NCI-H446 (cell line): Measurements from ENCODE around the gene BRK1.
A peak's percentile ranks its signal among the peaks of the same experiment; 100 is the strongest.
"Not testable (repeated sequence)": the region's sequence is repeated elsewhere in the genome, so short reads cannot be mapped to it uniquely, and the experiment has no call there.

Source experiments
- DNase-seq, 2 experiments: peaks; one replicate each; lab custom pipeline; 2025; lab: John Stamatoyannopoulos, UW

The BRK1 gene

GRCh38 chr3:10145685-10146084 is 30.2 kb downstream of the BRK1 start:
- DNase-seq = no peak

- DNase-seq = no peak
Measured at GRCh38 chr3:10149226-10149625, 33.8 kb downstream of the BRK1 start.

- DNase-seq = no peak
Measured at GRCh38 chr3:10150987-10151386, 35.5 kb downstream of the BRK1 start.

- no peak for DNase-seq
Measured at GRCh38 chr3:10154335-10155122, 39.1 kb downstream of the BRK1 start.

- no peak for DNase-seq
Measured at GRCh38 chr3:10155123-10155472, 39.6 kb downstream of the BRK1 start.

GRCh38 chr3:10155658-10156057 is 40.2 kb downstream of the BRK1 start:
- DNase-seq = no peak

GRCh38 chr3:10157031-10157430 is 41.6 kb downstream of the BRK1 start:
- DNase-seq = no peak

- DNase-seq = not testable (repeated sequence)
Measured at GRCh38 chr3:10158555-10158954, 43.1 kb downstream of the BRK1 start.

GRCh38 chr3:10160346-10160745 is 44.9 kb downstream of the BRK1 start:
- DNase-seq = no peak

- DNase-seq = no peak
Measured at GRCh38 chr3:10160925-10161324, 45.5 kb downstream of the BRK1 start.

- no peak for DNase-seq
Measured at GRCh38 chr3:10162185-10162584, 46.7 kb downstream of the BRK1 start.

GRCh38 chr3:10164201-10164545 is 48.7 kb downstream of the BRK1 start:
- DNase-seq = not testable (repeated sequence)

- DNase-seq = peak in 1 of 2 experiments; percentile 18
Measured at GRCh38 chr3:10164546-10165393, 49.3 kb downstream of the BRK1 start, which contains the start of gene IRAK2. IRAK2 (plus strand) TSS chr3:10164919; CDS start chr3:10164955, 36 bp downstream.

GRCh38 chr3:10166213-10166604 is 50.7 kb downstream of the BRK1 start:
- no peak for DNase-seq

GRCh38 chr3:10169000-10169496 is 53.6 kb downstream of the BRK1 start:
- no peak for DNase-seq

GRCh38 chr3:10170915-10171478 is 55.5 kb downstream of the BRK1 start:
- DNase-seq = no peak

GRCh38 chr3:10173095-10173925 is 57.8 kb downstream of the BRK1 start:
- DNase-seq = no peak

GRCh38 chr3:10173926-10174435 is 58.5 kb downstream of the BRK1 start:
- no peak for DNase-seq

GRCh38 chr3:10175334-10175733 is 59.9 kb downstream of the BRK1 start:
- not testable (repeated sequence) for DNase-seq

GRCh38 chr3:10176150-10176549 is 60.7 kb downstream of the BRK1 start:
- DNase-seq = not testable (repeated sequence)
